ENCODE data around the gene APBB2. TPM values are rescaled to one million over a fixed set of nuclear protein-coding genes. Genes with fewer than 3 reads are reported as not detected.

Gene APBB2
- total and polyA plus RNA-seq, 2 of the 4 experiments (the other 2 are of a cell fraction) = 47.9 to 75.5 TPM

- no peak for TF ChIP-seq CTCF (conservative IDR thresholded peaks at IDR 0.05; ENCODE audit: low read depth, low read length)
- no peak for TF ChIP-seq SMC3 (IDR thresholded peaks at IDR 0.05; ENCODE audit: low read depth, low read length)
- TF ChIP-seq CEBPB (IDR thresholded peaks at IDR 0.05; ENCODE audit: low read depth, low read length) = no peak
- TF ChIP-seq RCOR1 (IDR thresholded peaks at IDR 0.05; ENCODE audit: insufficient replicate concordance, low read length) = no peak
- TF ChIP-seq FOS (IDR thresholded peaks at IDR 0.05; ENCODE audit: low read depth, low read length) = no peak
- TF ChIP-seq BHLHE40 (IDR thresholded peaks at IDR 0.05; ENCODE audit: low read depth, low read length) = no peak
Measured at GRCh38 chr4:41209187-41209586, 5.2 kb downstream of the APBB2 start (continued).

Measured in IMR-90 (cell line).